ENCODE data around the gene ZBTB21. TPM values are rescaled to one million over a fixed set of nuclear protein-coding genes. Genes with fewer than 3 reads are reported as not detected.
A peak's percentile ranks its signal among the peaks of the same experiment; 100 is the strongest.

ZBTB21 gene
- total RNA-seq, 1 donor from 2014 or later: 5.5 TPM

GRCh38 chr21:41977034-41977950, 32.9 kb downstream of the ZBTB21 start:
- intact Hi-C loops (cut with DNase I): no loop called here
- ATAC-seq (ENCODE audit: poor library complexity): no peak

GRCh38 chr21:41976611-41977010, 33.5 kb downstream of the ZBTB21 start:
- DNase-seq (no peak), ATAC-seq (ENCODE audit: poor library complexity) (no peak)
- intact Hi-C loops (cut with DNase I): no loop called here

More at GRCh38 chr21:41977034-41977950, 32.9 kb downstream of the ZBTB21 start:
- DNase-seq: no peak

- no peak for ATAC-seq (ENCODE audit: poor library complexity)
- intact Hi-C loops (cut with DNase I): no loop called here
- DNase-seq: no peak
Measured at GRCh38 chr21:41975391-41976272, 34.5 kb downstream of the ZBTB21 start.

- no peak for DNase-seq
- ATAC-seq (ENCODE audit: poor library complexity): no peak
- intact Hi-C loops (cut with DNase I): no loop called here
Measured at GRCh38 chr21:41974752-41975053, 35.5 kb downstream of the ZBTB21 start.

- intact Hi-C loops (cut with DNase I): no loop called here
- DNase-seq: peak; percentile 66
- ATAC-seq (ENCODE audit: poor library complexity): peak; percentile 53
Measured at GRCh38 chr21:41973861-41974751, 36.1 kb downstream of the ZBTB21 start.

- ATAC-seq (ENCODE audit: poor library complexity) (no peak), DNase-seq (peak; percentile 29)
- intact Hi-C loops (cut with DNase I): no loop called here
Measured at GRCh38 chr21:41973427-41973831, 36.7 kb downstream of the ZBTB21 start.

- ATAC-seq (ENCODE audit: poor library complexity) (no peak), DNase-seq (peak; percentile 29)
- intact Hi-C loops (cut with DNase I): no loop called here
Measured at GRCh38 chr21:41972511-41973205, 37.5 kb downstream of the ZBTB21 start.

GRCh38 chr21:41971891-41972290, 38.3 kb downstream of the ZBTB21 start:
- DNase-seq (no peak), ATAC-seq (ENCODE audit: poor library complexity) (no peak)
- intact Hi-C loops (cut with DNase I): no loop called here

GRCh38 chr21:41970751-41971653, 39.2 kb downstream of the ZBTB21 start:
- peak; percentile 20 for DNase-seq
- no peak for ATAC-seq (ENCODE audit: poor library complexity)
- intact Hi-C loops (cut with DNase I): no loop called here

GRCh38 chr21:41970106-41970391, 40.1 kb downstream of the ZBTB21 start:
- DNase-seq (no peak), ATAC-seq (ENCODE audit: poor library complexity) (no peak)
- intact Hi-C loops (cut with DNase I): no loop called here

- no peak for DNase-seq
- no peak for ATAC-seq (ENCODE audit: poor library complexity)
- intact Hi-C loops (cut with DNase I): no loop called here
Measured at GRCh38 chr21:41967708-41968107, 42.5 kb downstream of the ZBTB21 start.

GRCh38 chr21:41966872-41967621, 43.1 kb downstream of the ZBTB21 start:
- ATAC-seq (ENCODE audit: poor library complexity) (no peak), DNase-seq (peak; percentile 6)
- intact Hi-C loops (cut with DNase I): no loop called here

- ATAC-seq (ENCODE audit: poor library complexity): no peak
- DNase-seq: no peak
- intact Hi-C loops (cut with DNase I): no loop called here
Measured at GRCh38 chr21:41966041-41966833, 43.9 kb downstream of the ZBTB21 start.

- DNase-seq (no peak), ATAC-seq (ENCODE audit: poor library complexity) (no peak)
Measured at GRCh38 chr21:41965461-41966013, 44.6 kb downstream of the ZBTB21 start.

GRCh38 chr21:41965045-41965444, 45.1 kb downstream of the ZBTB21 start:
- DNase-seq (no peak), ATAC-seq (ENCODE audit: poor library complexity) (no peak)
- intact Hi-C loops (cut with DNase I): no loop called here

More at GRCh38 chr21:41965461-41966013, 44.6 kb downstream of the ZBTB21 start:
- intact Hi-C loops (cut with DNase I): no loop called here

- intact Hi-C loops (cut with DNase I): no loop called here
- DNase-seq (no peak), ATAC-seq (ENCODE audit: poor library complexity) (no peak)
Measured at GRCh38 chr21:41964171-41964570, 46.0 kb downstream of the ZBTB21 start.
